HG03097 (cell line): Measurements from ENCODE around the gene TTLL8.

Source experiments
- ATAC-seq: cut with Tn5 transposase; IDR thresholded peaks from one replicate; pipeline ENCODE4 v1.9.1; 2021; ENCODE audit not compliant: unreplicated experiment, low FRiP score

Gene TTLL8

GRCh38 chr22:50083462-50084079, 25.5 kb upstream of the TTLL8 start:
- no peak for ATAC-seq

- no peak for ATAC-seq
These were observed 24.9 kb upstream of the TTLL8 start for GRCh38 chr22:50082961-50083461.

- ATAC-seq, result no peak
These were observed 24.2 kb upstream of the TTLL8 start for GRCh38 chr22:50082197-50082715.

GRCh38 chr22:50081426-50082196, 23.5 kb upstream of the TTLL8 start:
- no peak for ATAC-seq

GRCh38 chr22:50080077-50080465, 22.0 kb upstream of the TTLL8 start:
- no peak for ATAC-seq

GRCh38 chr22:50078761-50079160, 20.7 kb upstream of the TTLL8 start:
- ATAC-seq, result no peak

GRCh38 chr22:50078246-50078645, 20.1 kb upstream of the TTLL8 start:
- ATAC-seq, result no peak

- no peak for ATAC-seq
These were observed 18.8 kb upstream of the TTLL8 start for GRCh38 chr22:50076646-50077535.

- ATAC-seq, result no peak
These were observed 16.7 kb upstream of the TTLL8 start for GRCh38 chr22:50074551-50075530.

GRCh38 chr22:50074056-50074455, 16.0 kb upstream of the TTLL8 start:
- ATAC-seq, result no peak

GRCh38 chr22:50072714-50073538, 14.8 kb upstream of the TTLL8 start:
- no peak for ATAC-seq

- no peak for ATAC-seq
These were observed 14.1 kb upstream of the TTLL8 start for GRCh38 chr22:50072167-50072555.

- ATAC-seq, result no peak
These were observed 13.5 kb upstream of the TTLL8 start for GRCh38 chr22:50071432-50072166.

- no peak for ATAC-seq
These were observed 12.3 kb upstream of the TTLL8 start for GRCh38 chr22:50070366-50070765.

GRCh38 chr22:50068096-50068495, 10.0 kb upstream of the TTLL8 start:
- ATAC-seq, result no peak

- no peak for ATAC-seq
These were observed 9.1 kb upstream of the TTLL8 start for GRCh38 chr22:50067244-50067643.

GRCh38 chr22:50064453-50064852, 6.4 kb upstream of the TTLL8 start:
- no peak for ATAC-seq
